HEK293 (cell line): Measurements from ENCODE around the gene ACTR1A.

Source experiments
- CTCF ChIA-PET: fragments of 350-600 bp; formaldehyde crosslinking; extraction: SDS; loops from one replicate; lab custom pipeline; 2021; ENCODE audit warnings: antibody characterized with exemption; lab: Yijun Ruan, JAX
- POLR2A ChIA-PET: fragments of 300-600 bp; formaldehyde crosslinking; extraction: SDS; loops from one replicate; lab custom pipeline; 2020; ENCODE audit warnings: antibody characterized with exemption, inconsistent platforms; lab: Yijun Ruan, JAX
- H3K27ac ChIP-seq: fragments of 200-500 bp; sonication (Bioruptor generic); 2 replicates; pipeline ENCODE4 v1.5.1; 2014; ENCODE audit warnings: low read depth, low read length, control low read depth, inconsistent platforms; ENCODE audit errors: extremely low read depth
- H3K36me3 ChIP-seq, 2 experiments: fragments of 200-500 bp in 1 of 2; sonication (Bioruptor generic) in 1 of 2; 1 replicate in 1 of 2; 2 replicates in 1 of 2; pipeline ENCODE4 v1.5.1; 2014 to 2017; ENCODE audit warnings: inconsistent platforms in 2 of 2, low read length in 2 of 2; ENCODE audit not compliant: control insufficient read depth in 2 of 2, insufficient read depth in 1 of 2
- H3K4me1 ChIP-seq: fragments of 200-500 bp; sonication (Bioruptor generic); 2 replicates; pipeline ENCODE4 v1.5.1; 2014; ENCODE audit warnings: mild to moderate bottlenecking, low read length, inconsistent platforms; ENCODE audit not compliant: control insufficient read depth, insufficient read depth
- H3K4me3 ChIP-seq: 2 replicates; pipeline ENCODE4 v1.5.1; 2011; ENCODE audit warnings: low read depth, mild to moderate bottlenecking, control low read depth, low read length, moderate library complexity
- H3K9me3 ChIP-seq: fragments of 200-500 bp; sonication (Bioruptor generic); 2 replicates; pipeline ENCODE4 v1.5.1; 2014; ENCODE audit warnings: low read depth, low read length, inconsistent platforms; ENCODE audit not compliant: control insufficient read depth, insufficient read depth
- ATF2 ChIP-seq: fragments of 450-650 bp; formaldehyde crosslinking; IDR thresholded peaks from 2 replicates; pipeline ENCODE4 v1.5.1; 2016; ENCODE audit warnings: missing biosample characterization, missing genetic modification characterization, low read depth
- KLF8 ChIP-seq: fragments of 450-650 bp; formaldehyde crosslinking; IDR thresholded peaks from 2 replicates; pipeline ENCODE4 v1.5.1; 2016; ENCODE audit warnings: missing biosample characterization, missing genetic modification characterization
- PRDM6 ChIP-seq: fragments of 450-650 bp; formaldehyde crosslinking; IDR thresholded peaks from 2 replicates; pipeline ENCODE4 v1.5.1; 2017; ENCODE audit warnings: missing biosample characterization, missing genetic modification characterization
- ZBTB49 ChIP-seq: fragments of 450-650 bp; formaldehyde crosslinking; IDR thresholded peaks from 2 replicates; pipeline ENCODE4 v1.5.1; 2016; ENCODE audit warnings: missing biosample characterization, missing genetic modification characterization, low read depth
- ZNF146 ChIP-seq: fragments of 450-650 bp; formaldehyde crosslinking; IDR thresholded peaks from 2 replicates; pipeline ENCODE4 v1.5.1; 2016; ENCODE audit warnings: missing biosample characterization, missing genetic modification characterization
- ZNF175 ChIP-seq: fragments of 450-650 bp; formaldehyde crosslinking; IDR thresholded peaks from 2 replicates; pipeline ENCODE4 v1.5.1; 2016; ENCODE audit warnings: missing biosample characterization, missing genetic modification characterization
- ZNF558 ChIP-seq: fragments of 450-650 bp; formaldehyde crosslinking; IDR thresholded peaks from 2 replicates; pipeline ENCODE4 v1.5.1; 2016; ENCODE audit warnings: missing biosample characterization, missing genetic modification characterization
- ZNF610 ChIP-seq: fragments of 450-650 bp; formaldehyde crosslinking; IDR thresholded peaks from 2 replicates; pipeline ENCODE4 v1.5.1; 2016; ENCODE audit warnings: missing biosample characterization, missing genetic modification characterization, borderline replicate concordance
- ZNF701 ChIP-seq: fragments of 450-650 bp; formaldehyde crosslinking; IDR thresholded peaks from 2 replicates; pipeline ENCODE4 v1.5.1; 2016; ENCODE audit warnings: missing biosample characterization, missing genetic modification characterization
- ZNF76 ChIP-seq: fragments of 450-650 bp; formaldehyde crosslinking; IDR thresholded peaks from 2 replicates; pipeline ENCODE4; 2016; ENCODE audit warnings: low read depth, missing biosample characterization, missing genetic modification characterization, borderline replicate concordance
- ZNF776 ChIP-seq: fragments of 450-650 bp; formaldehyde crosslinking; IDR thresholded peaks from 2 replicates; pipeline ENCODE4 v1.5.0; 2017; ENCODE audit warnings: missing biosample characterization, missing genetic modification characterization, borderline replicate concordance
- ZNF777 ChIP-seq: fragments of 450-650 bp; formaldehyde crosslinking; IDR thresholded peaks from 2 replicates; pipeline ENCODE4 v1.5.1; 2017; ENCODE audit warnings: missing biosample characterization, missing genetic modification characterization, borderline replicate concordance
- ZNF791 ChIP-seq: fragments of 450-650 bp; formaldehyde crosslinking; IDR thresholded peaks from 2 replicates; pipeline ENCODE4 v1.5.1; 2016; ENCODE audit warnings: missing biosample characterization, missing genetic modification characterization
- TF ChIP-seq, protein P1 (sequence below): fragments of 450-650 bp; formaldehyde crosslinking; IDR thresholded peaks from 2 replicates; pipeline ENCODE4 v1.5.1; 2016; ENCODE audit warnings: missing biosample characterization, missing genetic modification characterization, borderline replicate concordance
- TF ChIP-seq, protein P2 (sequence below): fragments of 450-650 bp; formaldehyde crosslinking; IDR thresholded peaks from 2 replicates; pipeline ENCODE4 v1.5.1; 2017; ENCODE audit warnings: missing biosample characterization, missing genetic modification characterization

ACTR1A gene

GRCh38 chr10:102492344-102492939 lies 10.1 kb downstream of the ACTR1A start:
- no peak overlapping the region for H3K4me3 ChIP-seq
- TF ChIP-seq, protein P1, sequence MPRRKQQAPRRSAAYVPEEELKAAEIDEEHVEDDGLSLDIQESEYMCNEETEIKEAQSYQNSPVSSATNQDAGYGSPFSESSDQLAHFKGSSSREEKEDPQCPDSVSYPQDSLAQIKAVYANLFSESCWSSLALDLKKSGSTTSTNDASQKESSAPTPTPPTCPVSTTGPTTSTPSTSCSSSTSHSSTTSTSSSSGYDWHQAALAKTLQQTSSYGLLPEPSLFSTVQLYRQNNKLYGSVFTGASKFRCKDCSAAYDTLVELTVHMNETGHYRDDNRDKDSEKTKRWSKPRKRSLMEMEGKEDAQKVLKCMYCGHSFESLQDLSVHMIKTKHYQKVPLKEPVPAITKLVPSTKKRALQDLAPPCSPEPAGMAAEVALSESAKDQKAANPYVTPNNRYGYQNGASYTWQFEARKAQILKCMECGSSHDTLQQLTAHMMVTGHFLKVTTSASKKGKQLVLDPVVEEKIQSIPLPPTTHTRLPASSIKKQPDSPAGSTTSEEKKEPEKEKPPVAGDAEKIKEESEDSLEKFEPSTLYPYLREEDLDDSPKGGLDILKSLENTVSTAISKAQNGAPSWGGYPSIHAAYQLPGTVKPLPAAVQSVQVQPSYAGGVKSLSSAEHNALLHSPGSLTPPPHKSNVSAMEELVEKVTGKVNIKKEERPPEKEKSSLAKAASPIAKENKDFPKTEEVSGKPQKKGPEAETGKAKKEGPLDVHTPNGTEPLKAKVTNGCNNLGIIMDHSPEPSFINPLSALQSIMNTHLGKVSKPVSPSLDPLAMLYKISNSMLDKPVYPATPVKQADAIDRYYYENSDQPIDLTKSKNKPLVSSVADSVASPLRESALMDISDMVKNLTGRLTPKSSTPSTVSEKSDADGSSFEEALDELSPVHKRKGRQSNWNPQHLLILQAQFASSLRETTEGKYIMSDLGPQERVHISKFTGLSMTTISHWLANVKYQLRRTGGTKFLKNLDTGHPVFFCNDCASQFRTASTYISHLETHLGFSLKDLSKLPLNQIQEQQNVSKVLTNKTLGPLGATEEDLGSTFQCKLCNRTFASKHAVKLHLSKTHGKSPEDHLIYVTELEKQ (tag by site-specific recombination): no peak
- no peak for TF ChIP-seq ZNF558 (tag by site-specific recombination)
- TF ChIP-seq ZNF610 (tag by site-specific recombination): no peak
- TF ChIP-seq, all 188 proteins: peak for 0
- Histone ChIP-seq H3K36me3 (peaks cover 18 to 35% of the 10 kb centered on the region in 2 experiments), H3K4me1 (peaks cover 2% of the 10 kb centered on the region; the same call in 1 of the 2 replicates), H3K27ac (no peak overlapping the region), H3K9me3 (no peaks in the 10 kb centered on the region)
- ChIA-PET POLR2A (interaction anchor here (0.7 kb wide), 1 partner anchor 101 kb away, joined by 5 read pairs; no protein-coding TSS in a partner anchor), CTCF (no interaction called here)

GRCh38 chr10:102491136-102491535 lies 11.4 kb downstream of the ACTR1A start:
- no peak overlapping the region for H3K4me3 ChIP-seq
- ChIA-PET CTCF (interaction anchor here (1.9 kb wide), 1 partner anchor 93 kb away, joined by 4 read pairs; no protein-coding TSS in a partner anchor), POLR2A (no interaction called here)
- peaks cover 2% of the 10 kb centered on the region; the same call in 1 of the 2 replicates for H3K4me1 ChIP-seq
- H3K27ac ChIP-seq: no peak overlapping the region
- H3K36me3 ChIP-seq: peaks cover 29 to 48% of the 10 kb centered on the region in 2 experiments
- TF ChIP-seq KLF8: no peak
- TF ChIP-seq ZNF701: no peak
- TF ChIP-seq, protein P2, sequence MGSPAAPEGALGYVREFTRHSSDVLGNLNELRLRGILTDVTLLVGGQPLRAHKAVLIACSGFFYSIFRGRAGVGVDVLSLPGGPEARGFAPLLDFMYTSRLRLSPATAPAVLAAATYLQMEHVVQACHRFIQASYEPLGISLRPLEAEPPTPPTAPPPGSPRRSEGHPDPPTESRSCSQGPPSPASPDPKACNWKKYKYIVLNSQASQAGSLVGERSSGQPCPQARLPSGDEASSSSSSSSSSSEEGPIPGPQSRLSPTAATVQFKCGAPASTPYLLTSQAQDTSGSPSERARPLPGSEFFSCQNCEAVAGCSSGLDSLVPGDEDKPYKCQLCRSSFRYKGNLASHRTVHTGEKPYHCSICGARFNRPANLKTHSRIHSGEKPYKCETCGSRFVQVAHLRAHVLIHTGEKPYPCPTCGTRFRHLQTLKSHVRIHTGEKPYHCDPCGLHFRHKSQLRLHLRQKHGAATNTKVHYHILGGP (tag by site-specific recombination): no peak
- TF ChIP-seq ATF2 (tag by site-specific recombination): no peak
- no peaks in the 10 kb centered on the region for H3K9me3 ChIP-seq

DNA sequence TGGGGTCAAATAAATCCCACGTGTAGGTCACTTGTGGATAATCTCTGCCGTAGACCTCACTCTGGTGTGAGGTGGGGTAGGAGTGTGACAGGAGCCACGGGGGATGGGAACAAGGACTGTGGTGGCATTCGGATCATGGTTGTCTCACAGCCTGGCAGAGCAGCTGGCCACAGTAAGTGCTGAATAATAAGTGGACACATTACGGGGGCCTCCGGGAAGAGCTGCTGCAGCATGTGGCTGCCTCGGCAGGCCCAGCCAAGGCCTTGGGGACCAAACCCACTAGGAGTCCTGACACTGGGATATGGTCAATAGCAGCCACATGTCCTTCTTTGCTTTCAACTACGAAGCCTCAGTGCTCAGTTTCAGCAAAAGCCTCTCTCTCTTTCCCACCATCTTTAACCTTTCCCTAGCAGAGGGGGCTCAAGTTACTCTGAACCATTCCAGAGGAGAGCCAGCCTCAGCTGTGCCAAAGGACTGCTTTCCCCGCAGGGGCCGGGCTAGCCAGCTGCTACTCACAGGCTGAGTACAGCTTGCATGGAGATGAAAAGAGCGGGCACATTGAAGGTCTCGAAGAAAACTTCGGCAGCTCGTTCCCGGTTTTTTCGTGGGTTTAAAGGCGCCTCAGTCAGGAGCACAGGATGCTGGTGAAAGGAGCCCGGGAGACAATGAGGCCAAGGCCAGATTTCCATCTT lies 17.3 kb downstream of the ACTR1A start:
- no peaks in the 10 kb centered on the region for H3K4me1 ChIP-seq
- no peak for TF ChIP-seq ZNF175
- no peak for TF ChIP-seq ZNF791
- no peak for TF ChIP-seq PRDM6 (tag by site-specific recombination)
- no peak for TF ChIP-seq ZNF76 (tag by site-specific recombination)
- TF ChIP-seq ZNF146 (tag by site-specific recombination): no peak
- no peak for TF ChIP-seq ZNF777
- no peak for TF ChIP-seq ZNF776 (tag by site-specific recombination)
- TF ChIP-seq ZBTB49 (tag by site-specific recombination): no peak
- H3K36me3 ChIP-seq: peaks cover 41 to 94% of the 10 kb centered on the region in 2 experiments
- H3K27ac ChIP-seq: no peak overlapping the region
- ChIA-PET CTCF (interaction anchor here (0.5 to 0.7 kb wide), 4 partner anchors 10 to 261 kb away, joined by 3 to 4 read pairs (median 3); partner anchors contain the start of gene CUEDC2), POLR2A (no interaction called here)
- H3K9me3 ChIP-seq: no peaks in the 10 kb centered on the region
- no peak overlapping the region for H3K4me3 ChIP-seq
